Right kidney (tissue), 1 donor: Measurements from ENCODE around the gene ANKFY1.

Experiments used
- DNase-seq: peaks from one replicate; pipeline ENCODE4 v3.0.0-alpha.2; 2016

ANKFY1 gene

GRCh38 chr17:4118015-4118743 is 145.6 kb downstream of the ANKFY1 start:
- DNase-seq, result no peak

GRCh38 chr17:4116516-4116915 is 147.3 kb downstream of the ANKFY1 start:
- DNase-seq, result no peak
